ENCODE measurements around the gene C19orf18.

DNA sequence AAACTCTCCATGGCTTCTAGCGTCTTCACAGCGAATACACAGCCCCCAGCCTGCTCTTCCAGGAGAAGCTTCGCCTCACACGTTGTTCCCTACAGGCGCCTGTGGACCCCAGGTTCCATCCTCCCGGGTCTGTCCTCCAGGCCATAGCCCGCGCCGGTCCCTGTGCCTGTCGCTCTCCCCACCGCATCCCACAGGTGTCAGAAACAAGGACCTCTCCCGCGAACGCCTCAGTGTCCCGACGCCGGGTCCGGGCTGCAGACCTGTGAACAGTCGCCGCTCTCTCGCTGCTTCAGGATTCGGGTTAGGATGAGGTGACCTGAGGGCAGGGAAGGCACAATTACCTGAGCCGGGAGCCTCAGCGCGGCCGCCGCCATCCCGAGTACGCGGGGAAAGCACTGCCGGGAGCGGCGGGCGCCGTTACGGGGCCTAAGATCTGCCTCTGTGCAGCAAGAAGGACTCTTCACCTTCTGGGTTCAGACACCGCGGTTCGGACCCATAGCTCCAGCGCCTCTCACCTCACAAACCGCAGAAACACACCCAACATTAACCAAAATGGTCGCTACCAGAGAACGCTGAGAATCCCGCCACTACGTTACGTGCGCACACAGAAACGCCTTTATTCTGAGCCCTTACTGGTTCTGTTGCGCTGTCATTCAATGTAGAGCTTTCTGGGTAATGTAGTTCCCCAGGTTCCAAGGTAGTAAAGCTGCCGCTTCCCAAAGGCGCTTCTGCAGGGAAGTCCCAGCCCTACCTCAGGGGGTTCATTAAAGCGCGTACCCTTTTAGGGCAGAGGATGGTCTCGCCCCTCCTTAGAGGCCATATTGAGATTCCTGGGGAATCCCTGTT is 39.3 kb downstream of the C19orf18 start, which contains the start of gene ZNF418:
- TF ChIP-seq POLR2AphosphoS5 (IDR thresholded peaks at IDR 0.05) (peak in 3 of 4 donors; percentile 8 to 42 (median 37)), EP300 (IDR thresholded peaks at IDR 0.05) (no peak)

Measured in sigmoid colon (tissue), 4 donors.